ENCODE results near the gene MUC5AC. TPM values are rescaled to one million over a fixed set of nuclear protein-coding genes. Genes with fewer than 3 reads are reported as not detected.

MUC5AC gene
- total RNA-seq, 1 experiment from 2014 or later, result 0.11 TPM

DNA sequence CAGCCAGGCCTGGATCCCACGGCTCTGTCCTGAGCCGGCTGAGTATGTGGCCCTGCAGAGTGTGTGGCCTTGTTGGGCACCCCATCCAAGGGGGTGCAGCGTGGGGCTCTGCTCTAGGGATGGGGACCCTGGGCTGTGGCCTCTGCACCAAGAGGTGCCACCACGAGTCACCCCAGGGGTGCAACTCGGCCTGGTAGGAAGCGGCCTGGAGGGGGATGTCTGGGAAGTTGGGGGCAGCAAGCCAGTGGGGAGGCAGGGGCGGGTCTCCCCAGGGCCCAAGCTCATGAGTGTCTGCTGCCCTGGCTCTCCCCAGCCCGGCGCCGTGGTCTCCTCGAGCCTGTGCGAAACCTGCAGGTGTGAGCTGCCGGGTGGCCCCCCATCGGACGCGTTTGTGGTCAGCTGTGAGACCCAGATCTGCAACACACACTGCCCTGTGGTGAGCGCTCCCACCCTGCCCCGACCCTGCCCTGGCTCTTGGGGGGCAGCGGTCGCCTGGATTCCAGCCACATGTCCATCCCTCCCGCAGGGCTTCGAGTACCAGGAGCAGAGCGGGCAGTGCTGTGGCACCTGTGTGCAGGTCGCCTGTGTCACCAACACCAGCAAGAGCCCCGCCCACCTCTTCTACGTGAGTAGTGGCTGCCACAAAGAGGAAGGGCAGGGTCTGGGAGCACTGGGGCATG, 40.9 kb downstream of the MUC5AC start:
- Histone ChIP-seq H3K27me3 (ENCODE audit: low read length) (no peaks in the 10 kb centered on the region), H3K27ac (ENCODE audit: low read length) (no peak overlapping the region), H3K9ac (ENCODE audit: low read length) (no peak overlapping the region), H3K9me2 (replicated peaks; ENCODE audit: low read length) (no peaks in the 10 kb centered on the region), H4K20me1 (ENCODE audit: low read length) (no peaks in the 10 kb centered on the region), H3K9me3 (ENCODE audit: low read length) (no peaks in the 10 kb centered on the region), H2AFZ (ENCODE audit: low read length) (no peak overlapping the region), H3F3A (ENCODE audit: low read length, unreplicated experiment) (no peaks in the 10 kb centered on the region), H3K4me2 (ENCODE audit: low read length) (no peak overlapping the region), H3K4me3 (ENCODE audit: low read length) (no peak overlapping the region), H3K36me3 (ENCODE audit: low read depth, low read length) (no peaks in the 10 kb centered on the region), H3K4me1 (ENCODE audit: insufficient read depth, low read length) (peaks cover 23% of the 10 kb centered on the region), H3K79me2 (ENCODE audit: low read length) (no peaks in the 10 kb centered on the region)
- ChIA-PET POLR2A (ENCODE audit: unreplicated experiment) (no interaction called here), CTCF (no interaction called here)
- no TSS peak for BruUV-seq (replicated peaks)
- ATAC-seq (no peak), DNase-seq (no peak)
- intact Hi-C loops (cut with micrococcal nuclease), result no loop called here
- TF ChIP-seq EZH2phosphoT487 (IDR thresholded peaks at IDR 0.05; ENCODE audit: borderline replicate concordance, low read length), result no peak
- TF ChIP-seq CTCF (conservative IDR thresholded peaks at IDR 0.05; ENCODE audit: low read depth, low read length), result no peak
- TF ChIP-seq EZH2 (IDR thresholded peaks at IDR 0.05; ENCODE audit: low read length, unreplicated experiment), result no peak

DNA sequence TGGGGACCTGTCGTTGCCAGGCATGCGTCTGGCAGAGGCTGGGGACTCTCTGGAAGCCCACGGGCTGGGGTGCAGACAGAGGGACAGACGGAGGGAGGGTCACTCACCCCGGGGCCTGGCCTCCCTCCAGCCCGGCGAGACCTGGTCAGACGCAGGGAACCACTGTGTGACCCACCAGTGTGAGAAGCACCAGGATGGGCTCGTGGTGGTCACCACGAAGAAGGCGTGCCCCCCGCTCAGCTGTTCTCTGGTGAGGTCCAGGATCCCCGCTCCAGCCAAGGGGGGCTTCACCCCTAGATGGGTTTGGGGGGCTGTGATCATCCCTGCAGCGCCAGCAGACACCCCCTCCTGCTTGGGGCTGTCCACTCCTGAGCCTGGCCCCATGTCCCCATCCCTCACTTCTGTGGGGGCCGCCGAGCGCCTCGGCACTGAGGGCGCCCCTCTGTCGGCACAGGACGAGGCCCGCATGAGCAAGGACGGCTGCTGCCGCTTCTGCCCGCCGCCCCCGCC, 41.5 kb downstream of the MUC5AC start:
- DNase-seq, result no peak
- H3K79me2 ChIP-seq (ENCODE audit: low read length), result no peaks in the 10 kb centered on the region
- BruUV-seq (replicated peaks), result no TSS peak
- CTCF ChIA-PET, result no interaction called here
- no peaks in the 10 kb centered on the region for H3K36me3 ChIP-seq (ENCODE audit: low read depth, low read length)
- no peaks in the 10 kb centered on the region for H3K27me3 ChIP-seq (ENCODE audit: low read length)
- intact Hi-C loops (cut with micrococcal nuclease), result no loop called here
- H3K27ac ChIP-seq (ENCODE audit: low read length), result no peak overlapping the region
- peaks cover 29% of the 10 kb centered on the region for H3K4me1 ChIP-seq (ENCODE audit: insufficient read depth, low read length)
- no peaks in the 10 kb centered on the region for H3K9me2 ChIP-seq (replicated peaks; ENCODE audit: low read length)
- H3K4me3 ChIP-seq (ENCODE audit: low read length), result peak overlapping the region; percentile 68
- peak overlapping the region; percentile 92 for H3K4me2 ChIP-seq (ENCODE audit: low read length)
- no peak overlapping the region for H3K9ac ChIP-seq (ENCODE audit: low read length)
- no peaks in the 10 kb centered on the region for H3F3A ChIP-seq (ENCODE audit: low read length, unreplicated experiment)
- POLR2A ChIA-PET (ENCODE audit: unreplicated experiment), result no interaction called here
- TF ChIP-seq CTCF (conservative IDR thresholded peaks at IDR 0.05; ENCODE audit: low read depth, low read length) (no peak), EZH2 (IDR thresholded peaks at IDR 0.05; ENCODE audit: low read length, unreplicated experiment) (no peak), EZH2phosphoT487 (IDR thresholded peaks at IDR 0.05; ENCODE audit: borderline replicate concordance, low read length) (no peak)
- no peak for ATAC-seq
- no peaks in the 10 kb centered on the region for H4K20me1 ChIP-seq (ENCODE audit: low read length)
- peak overlapping the region; percentile 60 for H2AFZ ChIP-seq (ENCODE audit: low read length)
- no peaks in the 10 kb centered on the region for H3K9me3 ChIP-seq (ENCODE audit: low read length)
